GM12878 (cell line): ENCODE measurements around the gene SCRN2.

Experiments used
- BHLHE40 ChIP-seq, 2 experiments: fragments of 450-650 bp in 1 of 2; IDR thresholded peaks; 2 replicates each; pipeline ENCODE4 v1.6.1; 2011 to 2017; ENCODE audit warnings: low read depth in 2 of 2, borderline replicate concordance in 1 of 2, improper control_type of control experiment in 1 of 2, low read length in 1 of 2, mild to moderate bottlenecking in 1 of 2
- BRCA1 ChIP-seq: IDR thresholded peaks from 2 replicates; pipeline ENCODE4 v1.6.1; 2011; ENCODE audit warnings: low read depth, low read length, improper control_type of control experiment
- CREB1 ChIP-seq: IDR thresholded peaks from 2 replicates; pipeline ENCODE4 v1.6.1; 2012; ENCODE audit warnings: low read depth, mild to moderate bottlenecking, inconsistent platforms
- CTCF ChIP-seq, 3 experiments: IDR thresholded peaks in 2 of 3; conservative IDR thresholded peaks in 1 of 3; 2 replicates each; pipeline ENCODE4 v1.5.1; 2011; ENCODE audit warnings: low read depth in 3 of 3, low read length in 3 of 3, mild to moderate bottlenecking in 3 of 3, control low read depth in 2 of 3, moderate library complexity in 2 of 3, inconsistent platforms in 1 of 3, mixed read lengths in 1 of 3; ENCODE audit not compliant: control insufficient read depth in 2 of 3, insufficient read depth in 1 of 3; ENCODE audit errors: extremely low read depth in 1 of 3
- EP300 ChIP-seq, 2 experiments: fragments of 150-350 bp in 1 of 2; IDR thresholded peaks; 2 replicates each; pipeline ENCODE4 v1.6.1; 2011 to 2012; ENCODE audit warnings: low read depth in 2 of 2, low read length in 2 of 2, borderline replicate concordance in 1 of 2, improper control_type of control experiment in 1 of 2, inconsistent platforms in 1 of 2; ENCODE audit not compliant: control insufficient read depth in 1 of 2
- GABPA ChIP-seq: IDR thresholded peaks from 2 replicates; pipeline ENCODE4 v1.6.1; 2014; ENCODE audit warnings: antibody characterized with exemption, low read depth, mild to moderate bottlenecking, inconsistent platforms
- IRF3 ChIP-seq: fragments of 450-650 bp; IDR thresholded peaks from 2 replicates; pipeline ENCODE4 v1.6.1; 2014; ENCODE audit warnings: mild to moderate bottlenecking
- KDM1A ChIP-seq: fragments of 200-600 bp; sonication (generic); IDR thresholded peaks from 2 replicates; pipeline ENCODE4 v1.6.1; 2016; ENCODE audit warnings: borderline replicate concordance
- MAX ChIP-seq: IDR thresholded peaks from 2 replicates; pipeline ENCODE4 v1.6.1; 2012; ENCODE audit warnings: low read depth, low read length, improper control_type of control experiment
- NR2C1 ChIP-seq: fragments of 450-650 bp; IDR thresholded peaks from 2 replicates; pipeline ENCODE4 v1.6.1; 2017; ENCODE audit warnings: antibody characterized with exemption, mild to moderate bottlenecking, moderate library complexity
- SMAD1 ChIP-seq: fragments of 450-650 bp; IDR thresholded peaks from 2 replicates; pipeline ENCODE4 v1.6.1; 2018; ENCODE audit warnings: mild to moderate bottlenecking, low read depth; ENCODE audit not compliant: partially characterized antibody
- TARDBP ChIP-seq: IDR thresholded peaks from 2 replicates; pipeline ENCODE4 v1.6.1; 2016; ENCODE audit warnings: borderline replicate concordance
- USF2 ChIP-seq: IDR thresholded peaks from 2 replicates; pipeline ENCODE4 v1.6.1; 2011; ENCODE audit warnings: low read depth, low read length, improper control_type of control experiment, borderline replicate concordance
- TF ChIP-seq, protein P1 (sequence below): fragments of 450-650 bp; IDR thresholded peaks from 2 replicates; pipeline ENCODE4 v1.6.1; 2018; ENCODE audit warnings: mild to moderate bottlenecking, low read depth, moderate library complexity; ENCODE audit not compliant: partially characterized antibody

DNA sequence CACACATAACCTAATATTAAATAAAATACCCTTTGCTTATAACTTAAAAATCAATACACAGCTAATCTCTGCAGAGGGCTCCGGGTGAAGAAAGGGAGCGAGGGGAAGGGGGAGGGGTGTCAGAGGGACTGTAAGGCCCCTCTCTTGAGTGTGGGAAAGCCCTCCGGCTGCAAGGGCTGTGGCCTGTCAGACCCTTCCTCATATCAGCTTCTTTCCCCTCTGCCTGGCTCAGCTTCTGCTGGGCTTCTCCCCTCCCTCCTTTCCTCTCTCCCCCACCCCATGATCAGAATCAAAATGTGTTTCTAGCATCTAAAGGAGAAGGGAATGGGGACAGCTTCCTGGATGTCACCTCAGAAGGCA lies 4.6 kb upstream of the SCRN2 start:
- TF ChIP-seq BHLHE40 (IDR thresholded peaks at IDR 0.05; ENCODE audit: borderline replicate concordance in 1 of 2, low read depth in 2 of 2, low read length in 1 of 2), result no peak
- no peak for TF ChIP-seq USF2
- TF ChIP-seq CTCF (IDR thresholded peaks at IDR 0.05 in 2 of 3, conservative IDR thresholded peaks at IDR 0.05 in 1 of 3; ENCODE audit: control insufficient read depth in 2 of 3, extremely low read depth in 1 of 3, insufficient read depth in 1 of 3, low read depth in 3 of 3, low read length in 3 of 3), result no peak
- no peak for TF ChIP-seq IRF3
- no peak for TF ChIP-seq SMAD1
- no peak for TF ChIP-seq MAX
- no peak for TF ChIP-seq EP300 (IDR thresholded peaks at IDR 0.05; ENCODE audit: borderline replicate concordance in 1 of 2, control insufficient read depth in 1 of 2, low read depth in 2 of 2, low read length in 2 of 2)
- TF ChIP-seq KDM1A, result no peak
- TF ChIP-seq, protein P1, sequence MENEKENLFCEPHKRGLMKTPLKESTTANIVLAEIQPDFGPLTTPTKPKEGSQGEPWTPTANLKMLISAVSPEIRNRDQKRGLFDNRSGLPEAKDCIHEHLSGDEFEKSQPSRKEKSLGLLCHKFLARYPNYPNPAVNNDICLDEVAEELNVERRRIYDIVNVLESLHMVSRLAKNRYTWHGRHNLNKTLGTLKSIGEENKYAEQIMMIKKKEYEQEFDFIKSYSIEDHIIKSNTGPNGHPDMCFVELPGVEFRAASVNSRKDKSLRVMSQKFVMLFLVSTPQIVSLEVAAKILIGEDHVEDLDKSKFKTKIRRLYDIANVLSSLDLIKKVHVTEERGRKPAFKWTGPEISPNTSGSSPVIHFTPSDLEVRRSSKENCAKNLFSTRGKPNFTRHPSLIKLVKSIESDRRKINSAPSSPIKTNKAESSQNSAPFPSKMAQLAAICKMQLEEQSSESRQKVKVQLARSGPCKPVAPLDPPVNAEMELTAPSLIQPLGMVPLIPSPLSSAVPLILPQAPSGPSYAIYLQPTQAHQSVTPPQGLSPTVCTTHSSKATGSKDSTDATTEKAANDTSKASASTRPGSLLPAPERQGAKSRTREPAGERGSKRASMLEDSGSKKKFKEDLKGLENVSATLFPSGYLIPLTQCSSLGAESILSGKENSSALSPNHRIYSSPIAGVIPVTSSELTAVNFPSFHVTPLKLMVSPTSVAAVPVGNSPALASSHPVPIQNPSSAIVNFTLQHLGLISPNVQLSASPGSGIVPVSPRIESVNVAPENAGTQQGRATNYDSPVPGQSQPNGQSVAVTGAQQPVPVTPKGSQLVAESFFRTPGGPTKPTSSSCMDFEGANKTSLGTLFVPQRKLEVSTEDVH, result no peak
- TF ChIP-seq BRCA1, result no peak
- no peak for TF ChIP-seq NR2C1
- TF ChIP-seq GABPA, result no peak
- TF ChIP-seq CREB1, result no peak
- TF ChIP-seq TARDBP, result no peak
